ENCODE results near the gene HEXIM2.

The HEXIM2 gene, protein sequence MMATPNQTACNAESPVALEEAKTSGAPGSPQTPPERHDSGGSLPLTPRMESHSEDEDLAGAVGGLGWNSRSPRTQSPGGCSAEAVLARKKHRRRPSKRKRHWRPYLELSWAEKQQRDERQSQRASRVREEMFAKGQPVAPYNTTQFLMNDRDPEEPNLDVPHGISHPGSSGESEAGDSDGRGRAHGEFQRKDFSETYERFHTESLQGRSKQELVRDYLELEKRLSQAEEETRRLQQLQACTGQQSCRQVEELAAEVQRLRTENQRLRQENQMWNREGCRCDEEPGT

DNA sequence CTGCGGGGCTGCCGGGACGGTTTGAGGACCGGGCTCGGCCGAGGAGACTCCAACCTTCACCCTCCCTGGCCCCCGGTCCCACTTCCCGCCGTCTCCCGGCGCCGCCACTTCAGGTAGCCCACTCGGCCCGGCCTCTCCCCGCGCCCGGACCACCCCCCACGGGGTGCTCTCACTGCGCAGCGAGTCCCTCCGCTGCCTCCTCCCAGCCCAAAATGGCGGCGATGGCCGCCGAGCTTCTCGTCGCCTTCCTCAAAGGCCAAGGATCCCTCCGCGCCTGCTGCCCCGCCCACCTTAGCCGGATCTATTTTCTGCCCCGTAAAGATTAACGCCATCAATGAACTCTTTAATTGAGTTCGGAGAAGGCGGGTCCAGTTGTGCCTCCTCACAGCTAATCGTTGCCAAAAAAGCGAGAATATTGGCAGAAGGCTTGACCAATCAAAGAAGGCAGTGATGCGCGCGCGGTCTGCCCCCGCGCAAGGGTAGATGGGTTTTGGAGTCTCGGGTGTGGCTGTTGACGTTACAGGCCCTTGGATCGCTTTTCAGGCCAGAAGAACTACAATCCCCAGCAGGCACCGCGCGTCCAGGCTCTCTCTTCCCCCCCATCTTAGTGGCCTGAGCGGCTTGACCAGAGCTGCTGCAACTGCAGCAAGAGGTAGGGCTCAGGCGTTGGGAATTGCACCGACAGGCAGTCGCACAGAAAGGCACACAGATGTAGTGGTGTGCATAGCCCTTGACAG lies at the start of gene HEXIM2:
Gene HEXIM2 (plus strand): TSS at position 588 of the 737 bp plus-strand sequence. CDS start 919 bp downstream, outside the sequence.
- peak; percentile 100 for DNase-seq

DNA sequence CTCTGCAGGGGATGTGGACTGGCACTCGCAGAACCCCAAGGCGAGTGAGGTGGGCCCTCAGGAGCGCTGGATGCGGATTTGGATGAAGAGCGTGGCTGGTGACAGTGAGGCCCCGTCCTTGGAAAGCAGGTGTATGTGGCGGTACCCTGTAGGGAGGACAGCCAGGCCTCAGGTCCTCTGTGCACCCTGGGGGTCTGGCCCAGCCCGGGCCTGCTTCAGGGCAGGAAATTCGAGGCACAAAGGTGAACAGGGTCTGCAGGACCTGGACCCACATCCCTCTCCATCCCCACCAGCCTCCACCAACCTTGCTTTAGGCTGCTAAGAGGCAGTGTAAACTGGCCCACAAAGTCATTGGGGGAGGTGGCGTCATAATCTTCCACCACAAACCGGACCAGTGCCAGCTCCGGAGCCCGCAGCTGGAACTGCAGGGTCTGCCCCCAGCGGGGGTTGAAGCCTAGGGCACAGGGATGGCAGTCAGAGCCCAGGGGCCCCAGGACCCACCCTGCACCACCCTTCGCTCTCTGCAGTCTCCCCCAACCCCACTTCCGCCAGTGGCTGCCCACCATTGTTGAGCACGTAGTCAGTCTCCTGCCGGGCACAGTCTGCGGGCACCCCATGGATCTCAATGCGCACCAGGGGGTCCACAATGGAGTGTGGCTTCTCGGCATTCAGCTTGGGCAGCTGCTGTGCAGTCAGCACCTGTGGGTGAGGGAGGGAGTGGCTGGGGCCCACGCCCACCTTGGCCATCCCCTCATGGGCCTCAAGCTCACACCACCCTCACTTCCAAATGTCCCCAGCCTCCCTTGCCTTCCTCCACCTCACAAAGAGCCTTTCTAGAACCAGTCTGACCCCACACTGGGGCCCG lies 48.9 kb upstream of the HEXIM2 start:
- DNase-seq, result no peak

DNA sequence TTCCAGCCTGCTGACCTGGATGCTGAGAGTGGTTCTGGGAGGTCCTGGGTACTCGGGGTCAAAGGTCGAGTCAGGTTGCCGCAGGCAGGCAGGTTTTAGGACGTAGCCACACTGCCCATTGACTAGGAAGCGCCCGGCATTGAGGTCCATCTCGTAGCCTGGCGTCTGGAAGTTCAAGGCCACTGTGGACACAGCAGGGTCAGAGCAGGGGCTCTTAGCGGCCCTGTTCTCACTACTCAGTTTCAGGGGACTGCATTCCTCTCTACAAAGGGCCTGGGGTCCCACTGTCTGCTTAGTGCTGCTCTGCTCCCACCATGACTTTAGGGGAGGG lies 48.3 kb upstream of the HEXIM2 start:
- DNase-seq, result no peak

DNA sequence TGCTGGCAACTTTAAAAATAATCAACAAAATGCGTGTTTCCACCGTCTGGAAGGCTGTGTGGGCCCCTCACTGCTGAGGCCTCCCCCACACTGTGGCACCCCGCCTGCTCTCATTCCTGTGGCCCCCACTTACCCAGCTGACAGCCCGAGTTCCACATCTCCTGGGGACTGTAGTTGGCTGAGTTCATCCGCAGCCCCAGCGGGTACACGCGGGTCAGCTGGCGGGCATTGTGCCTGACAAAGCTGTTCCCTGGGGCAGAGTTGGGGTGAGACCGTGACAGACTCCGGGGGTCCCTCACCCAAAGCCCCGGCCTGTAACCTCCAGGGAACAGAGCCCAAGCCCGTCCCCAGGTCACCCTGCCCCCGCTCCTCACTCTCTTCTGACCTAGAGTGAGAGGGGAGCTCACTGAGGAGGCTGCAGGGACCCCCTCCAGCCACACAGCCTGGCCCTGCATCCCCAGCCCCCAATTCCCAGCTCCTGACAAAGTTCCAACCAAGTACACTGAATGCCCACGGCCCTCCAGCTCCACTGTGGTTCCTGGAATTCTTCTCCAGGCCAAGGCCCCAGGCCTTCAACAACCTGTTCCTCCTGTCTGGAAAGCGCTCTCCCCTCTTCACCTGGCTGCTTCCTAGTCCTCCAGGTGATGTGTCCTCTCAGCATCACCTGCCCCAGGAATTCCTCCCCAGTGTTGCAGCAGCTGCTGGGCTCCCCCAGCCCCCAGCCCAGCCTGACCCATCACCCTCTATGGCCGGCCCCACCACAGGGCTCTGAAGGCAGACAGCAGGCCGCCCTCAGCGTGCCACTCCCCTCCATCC lies 47.4 kb upstream of the HEXIM2 start:
- DNase-seq, result no peak

DNA sequence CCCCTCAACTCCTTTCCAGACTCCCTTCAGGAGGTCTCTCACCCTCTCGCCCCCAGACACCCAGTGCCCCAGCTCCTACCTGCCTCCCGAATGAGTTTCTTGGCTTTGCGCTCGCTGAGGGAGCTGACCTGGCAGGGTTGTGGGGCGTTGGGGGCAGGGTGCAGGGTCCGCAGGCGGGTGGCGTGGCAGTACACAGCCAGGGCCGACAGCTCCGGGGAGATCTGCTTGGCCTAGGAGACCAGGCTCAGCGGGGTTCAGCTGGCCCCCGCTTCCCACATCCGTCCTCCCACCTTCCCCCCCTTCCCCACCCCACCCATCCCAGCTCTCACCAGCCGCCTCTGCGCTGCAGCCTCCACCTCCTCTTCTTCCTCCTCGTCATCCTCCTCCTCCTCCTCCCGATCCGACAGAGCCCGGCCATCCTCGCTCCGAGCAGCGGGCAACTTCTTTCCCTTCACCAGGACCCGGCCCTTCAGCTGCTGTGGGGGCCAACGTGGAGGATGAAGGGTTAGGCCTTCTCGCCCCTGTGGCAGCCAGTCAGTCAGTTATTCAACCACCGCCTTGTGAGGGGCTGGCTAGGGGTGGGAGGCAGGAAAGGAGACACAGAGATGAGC lies 46.6 kb upstream of the HEXIM2 start:
- DNase-seq, result no peak

DNA sequence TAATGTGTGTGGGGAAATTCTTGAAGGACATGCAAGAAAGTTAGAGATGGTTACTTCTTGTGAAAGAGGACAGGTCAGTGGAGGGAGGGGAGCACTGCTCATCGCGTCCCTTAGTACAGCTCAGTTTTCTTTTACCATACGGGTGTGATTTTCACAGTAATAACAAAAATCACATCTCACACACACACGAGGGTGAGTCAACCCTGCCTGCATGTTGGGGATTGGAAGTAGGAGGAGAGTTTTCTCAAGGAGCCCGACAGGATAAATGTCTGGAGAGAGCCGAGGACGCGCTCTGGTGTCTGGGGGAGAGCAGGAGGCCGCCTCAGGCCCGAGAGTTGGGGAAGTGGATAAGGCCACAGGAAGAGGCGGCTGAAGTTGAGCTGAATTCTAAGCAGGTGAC lies 45.8 kb upstream of the HEXIM2 start:
- DNase-seq, result no peak

DNA sequence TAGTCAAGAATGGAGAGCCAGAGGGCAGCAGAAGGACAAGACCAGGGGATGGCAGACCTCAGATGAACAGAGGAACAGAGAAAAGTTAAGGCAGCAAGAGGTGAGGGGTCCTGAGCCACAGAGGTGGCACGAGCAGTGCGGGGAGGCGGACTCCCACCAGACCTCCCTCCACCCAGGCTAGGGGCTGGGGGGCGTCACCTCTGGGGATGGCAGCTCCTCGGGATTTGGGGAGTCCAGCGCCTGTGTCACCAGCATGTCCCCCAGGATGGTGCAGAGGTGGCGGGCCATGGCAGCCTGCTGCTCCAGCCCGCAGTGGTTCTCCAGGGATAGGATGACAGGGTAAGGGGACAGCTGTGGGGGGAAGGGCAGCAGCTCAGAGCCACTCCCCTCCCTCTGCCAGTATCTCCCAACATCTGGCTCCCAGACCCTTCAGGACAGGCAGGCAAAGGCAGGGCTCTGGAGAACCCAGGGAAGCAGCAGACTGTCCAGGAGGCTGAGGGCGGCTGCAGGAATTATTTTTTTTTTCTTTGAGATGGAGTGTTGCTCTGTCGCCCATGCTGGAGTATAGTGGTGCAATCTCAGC lies 45.1 kb upstream of the HEXIM2 start:
- DNase-seq, result no peak

DNA sequence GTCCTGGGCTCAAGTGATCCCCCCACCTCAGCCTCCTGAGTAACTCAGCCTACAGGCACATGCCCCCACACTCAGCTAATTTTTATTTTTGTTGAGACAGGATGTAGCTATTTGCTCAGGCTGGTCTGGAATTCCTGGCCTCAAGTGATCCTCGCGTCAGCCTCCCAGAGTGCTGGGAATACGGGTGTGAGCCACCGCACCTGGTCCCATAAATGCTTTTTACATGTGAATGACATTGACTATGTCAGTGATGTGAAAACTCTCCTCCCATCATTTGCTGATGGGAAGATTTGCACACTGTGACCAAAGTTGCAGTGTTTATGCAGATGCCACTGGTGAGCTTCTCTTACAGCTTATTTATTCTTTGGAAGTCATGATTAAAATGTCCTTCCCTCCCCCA lies 44.3 kb upstream of the HEXIM2 start:
- DNase-seq, result no peak

DNA sequence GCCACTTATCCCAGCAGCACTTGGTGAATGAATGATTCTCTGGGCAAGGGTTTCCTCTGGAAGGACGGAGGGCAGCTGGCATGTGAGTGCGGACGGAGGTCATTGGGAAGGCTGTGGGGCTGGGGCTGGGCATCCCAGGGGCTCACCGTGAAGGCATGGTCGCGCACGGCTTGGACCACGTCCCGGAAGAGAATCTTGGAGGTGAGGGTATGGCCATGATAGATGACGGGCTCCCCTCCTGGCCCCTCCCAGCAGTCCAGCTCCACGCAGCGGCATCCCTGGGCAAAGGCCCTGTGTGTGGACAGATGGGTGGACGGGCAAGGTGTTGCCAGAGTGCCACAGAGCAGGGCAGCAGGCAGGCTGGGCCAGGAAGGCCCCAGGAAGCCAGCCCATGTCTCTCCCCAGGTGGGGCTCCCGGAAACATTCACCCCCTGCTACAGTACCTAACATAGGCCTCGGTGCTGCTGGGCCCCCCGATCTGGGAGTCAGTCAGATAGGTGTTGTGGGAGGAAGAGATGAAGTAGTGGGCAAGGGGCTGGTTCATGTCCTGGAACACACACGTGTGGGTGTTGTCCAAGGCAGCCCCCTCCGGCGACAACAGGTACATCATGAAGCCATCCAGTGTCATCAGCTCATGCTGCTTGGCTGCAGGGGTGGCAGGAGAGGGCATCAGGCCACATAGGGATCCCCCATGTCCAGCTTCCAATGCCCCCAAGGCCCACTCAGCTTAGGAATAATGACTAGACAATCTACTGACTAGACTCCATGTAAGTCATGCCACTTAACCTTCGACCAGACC lies 43.6 kb upstream of the HEXIM2 start:
- no peak for DNase-seq

DNA sequence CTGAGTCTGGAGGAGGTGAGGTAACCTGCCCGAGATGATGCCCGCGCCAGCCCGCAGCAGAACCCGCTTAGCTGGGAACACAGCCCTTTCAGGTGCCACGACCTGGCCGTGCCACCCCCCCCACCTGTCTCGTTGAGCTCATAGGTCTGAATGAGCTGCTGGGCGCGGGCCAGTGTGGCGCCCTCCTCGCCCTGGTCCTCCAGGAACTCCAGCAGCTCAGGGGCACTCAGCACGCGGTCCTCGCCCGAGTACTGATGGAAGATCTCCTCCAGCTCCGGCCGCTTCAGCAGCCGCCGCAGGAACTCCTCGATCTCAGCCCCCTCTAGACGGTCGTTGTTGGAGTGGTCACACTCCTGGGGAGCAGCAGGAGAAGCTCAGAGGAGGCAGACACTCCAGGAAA lies 43.0 kb upstream of the HEXIM2 start:
- no peak for DNase-seq

DNA sequence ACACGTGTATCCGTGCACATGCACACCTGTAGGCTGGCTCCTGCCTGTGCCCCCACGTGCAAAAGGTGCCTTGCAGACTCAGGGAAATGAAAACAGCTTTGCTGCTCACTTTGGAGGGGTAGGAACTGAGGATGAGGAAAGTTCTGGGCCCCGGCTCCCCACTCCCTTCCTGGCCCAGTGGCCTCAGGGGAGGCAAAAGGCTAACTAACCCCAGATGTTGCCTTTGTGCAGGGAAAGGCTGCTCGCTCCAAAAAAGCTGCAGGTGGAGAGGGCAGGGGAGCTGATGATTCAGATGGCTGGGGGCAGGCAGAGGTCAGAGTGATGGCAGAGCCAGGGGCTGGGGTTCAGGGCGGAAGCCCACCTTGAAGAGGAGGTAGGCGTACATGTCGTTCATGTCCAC lies 41.7 kb upstream of the HEXIM2 start:
- no peak for DNase-seq

DNA sequence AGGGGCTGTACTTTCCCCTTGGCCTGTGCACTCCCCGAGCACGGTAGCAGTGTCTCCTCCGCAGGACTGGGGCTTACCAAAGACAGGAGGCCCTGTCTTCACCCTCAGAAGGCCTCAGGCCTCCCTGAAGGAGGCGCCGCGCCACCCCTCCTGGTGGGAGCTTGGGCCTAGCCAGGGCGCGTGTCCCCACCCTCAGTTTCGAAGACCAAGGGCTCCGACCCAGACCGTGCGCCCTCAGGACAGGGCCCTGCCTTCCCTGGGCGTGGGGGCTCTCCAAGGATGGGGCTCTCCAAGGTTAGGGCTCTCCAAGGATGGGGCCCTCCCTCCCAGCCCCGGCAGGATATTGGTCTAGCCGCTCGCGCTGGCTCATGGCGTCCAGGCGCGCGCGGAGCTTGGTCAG lies 41.1 kb upstream of the HEXIM2 start:
- DNase-seq, result no peak

DNA sequence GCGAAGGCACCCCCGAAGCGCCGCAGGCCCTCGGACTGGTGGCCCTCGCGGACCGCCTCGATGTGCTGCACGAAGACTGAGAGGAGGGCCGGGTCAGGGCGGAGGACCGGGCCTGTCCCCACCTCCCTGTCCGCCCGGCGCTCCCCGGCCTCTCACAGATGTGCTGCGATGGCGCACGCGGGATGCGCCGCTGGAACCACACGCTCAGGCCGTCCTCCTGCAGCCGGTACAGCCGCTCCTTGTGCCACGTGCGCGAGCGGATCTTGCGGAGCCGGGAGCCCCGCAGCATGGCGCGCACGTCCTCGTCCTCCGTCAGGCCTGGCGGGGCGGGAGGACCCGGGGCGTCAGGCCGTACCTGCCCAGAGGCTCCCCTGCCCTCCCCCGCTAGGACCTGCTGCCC lies 40.6 kb upstream of the HEXIM2 start:
- no peak for DNase-seq

DNA sequence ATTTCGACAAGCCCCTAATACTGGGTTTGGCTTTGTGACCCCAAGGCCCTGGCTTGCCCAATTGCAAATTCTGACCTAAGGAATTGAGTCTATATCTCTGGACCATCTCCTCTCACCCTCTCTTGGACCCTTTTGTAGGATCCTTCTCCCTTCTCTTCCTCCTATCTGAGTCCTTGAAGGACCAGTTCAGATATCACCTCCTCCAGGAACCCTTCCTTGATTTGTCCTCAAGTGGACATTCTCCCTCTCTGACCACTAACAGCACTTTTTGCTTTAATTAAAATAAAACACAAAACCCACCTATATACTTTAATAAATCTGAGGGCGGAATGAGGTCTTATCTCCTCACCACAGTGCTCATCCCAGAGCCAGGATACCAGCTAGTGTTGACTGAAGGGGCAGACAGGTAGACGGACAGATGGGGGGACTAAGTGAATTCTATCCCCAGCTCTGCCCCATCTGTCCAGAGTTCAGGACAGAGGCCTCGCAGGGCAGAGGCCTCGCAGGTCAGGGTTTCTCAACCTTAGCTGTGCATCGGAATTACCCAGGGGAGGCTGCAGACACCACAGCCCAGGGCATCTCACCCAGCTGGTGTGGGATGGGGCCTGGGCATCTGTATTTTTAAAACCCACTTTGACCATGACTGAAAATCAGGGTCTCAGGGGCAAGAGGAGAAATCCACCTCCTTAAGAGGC lies 38.5 kb upstream of the HEXIM2 start:
- DNase-seq, result no peak

DNA sequence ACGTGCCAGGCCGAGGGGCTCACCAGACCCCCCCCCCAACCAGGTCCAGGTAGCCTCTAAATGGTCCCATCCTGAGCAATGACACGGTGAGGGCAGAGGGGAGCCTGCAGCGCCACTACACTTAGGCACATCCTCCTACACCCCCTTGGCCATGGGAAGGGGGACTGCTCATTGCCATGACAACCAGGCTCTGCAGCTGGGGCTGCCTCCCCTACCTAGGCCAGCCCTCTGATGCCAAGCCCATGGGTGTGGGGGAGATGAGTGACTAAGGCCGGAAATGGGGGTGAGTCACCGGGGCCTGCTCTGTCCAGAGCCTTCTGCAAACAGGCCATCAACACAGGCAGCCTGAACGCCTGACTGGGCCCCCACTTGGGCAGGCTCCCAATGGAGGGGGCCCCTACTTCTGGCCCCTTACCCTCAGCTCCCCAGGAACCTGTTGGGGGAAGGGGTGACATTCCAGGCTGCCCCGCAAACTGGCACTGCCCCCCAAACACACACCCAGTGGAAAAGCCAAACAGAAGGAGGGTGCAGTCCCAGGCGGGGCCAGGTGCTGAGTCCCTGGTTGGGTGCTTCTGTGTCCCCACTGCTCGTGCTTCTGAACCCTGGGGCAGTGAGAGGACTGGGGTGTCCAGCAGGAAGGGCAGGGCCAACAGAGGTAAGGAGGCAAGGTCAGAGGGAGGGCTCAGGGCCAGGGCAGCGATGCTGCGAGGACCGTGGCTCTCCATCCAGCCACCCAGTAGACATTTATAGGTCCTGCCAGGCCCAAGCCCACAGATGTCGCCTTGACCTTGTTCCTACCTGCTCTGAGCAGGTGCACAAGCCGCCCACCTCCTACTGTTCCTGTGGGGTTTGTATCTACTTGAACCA lies 37.5 kb upstream of the HEXIM2 start:
- DNase-seq, result peak; percentile 80

DNA sequence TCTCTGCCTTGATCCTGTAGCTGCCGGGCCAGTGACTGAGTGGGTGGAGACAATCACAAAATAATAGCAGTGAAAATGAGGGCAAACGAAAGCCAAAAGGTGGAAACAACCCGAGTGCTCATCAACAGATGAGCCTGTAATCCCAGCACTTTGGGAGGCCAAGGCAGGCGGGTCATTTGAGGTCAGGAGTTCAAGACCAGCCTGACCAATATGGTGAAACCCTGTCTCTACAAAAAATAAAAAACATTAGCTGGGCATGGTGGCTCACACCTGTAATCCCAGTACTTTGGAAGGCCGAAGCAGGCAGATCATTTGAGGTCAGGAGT lies 36.9 kb upstream of the HEXIM2 start:
- DNase-seq, result peak; percentile 32

DNA sequence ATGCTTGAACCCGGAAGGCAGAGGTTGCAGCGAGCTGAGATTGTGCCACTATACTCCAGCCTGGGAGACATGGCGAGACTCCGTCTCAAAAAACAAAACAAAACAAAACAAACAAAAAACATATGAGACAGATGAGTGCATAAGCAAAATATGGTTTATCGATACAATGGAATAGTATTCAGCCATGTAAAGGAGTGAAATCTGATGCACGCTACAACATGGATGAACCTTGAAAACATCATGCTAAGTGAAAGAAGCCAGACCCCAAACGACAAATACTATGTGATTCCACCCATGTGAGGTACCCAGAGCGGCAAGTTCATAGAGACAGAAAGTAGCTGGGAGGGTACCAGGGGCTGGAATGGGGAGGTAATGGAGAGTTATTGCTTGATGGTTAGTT lies 36.2 kb upstream of the HEXIM2 start:
- no peak for DNase-seq

DNA sequence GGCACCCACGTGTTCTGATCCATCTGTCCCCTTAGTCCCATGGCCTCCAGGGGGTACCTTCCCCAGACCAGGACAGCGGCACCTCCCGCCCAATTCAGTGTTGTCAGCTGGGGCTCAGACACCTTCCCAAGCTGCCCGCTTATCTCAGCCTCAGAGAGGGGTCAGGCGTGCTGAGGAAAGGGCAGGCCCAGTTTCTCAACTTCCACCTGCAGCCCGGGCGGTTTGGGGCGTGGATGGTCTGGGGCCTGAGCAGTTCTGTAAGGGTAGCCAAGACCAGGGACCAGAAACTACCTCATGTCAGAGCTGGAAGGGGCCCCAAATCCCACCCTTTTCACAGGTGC lies 34.5 kb upstream of the HEXIM2 start:
- peak; percentile 19 for DNase-seq

DNA sequence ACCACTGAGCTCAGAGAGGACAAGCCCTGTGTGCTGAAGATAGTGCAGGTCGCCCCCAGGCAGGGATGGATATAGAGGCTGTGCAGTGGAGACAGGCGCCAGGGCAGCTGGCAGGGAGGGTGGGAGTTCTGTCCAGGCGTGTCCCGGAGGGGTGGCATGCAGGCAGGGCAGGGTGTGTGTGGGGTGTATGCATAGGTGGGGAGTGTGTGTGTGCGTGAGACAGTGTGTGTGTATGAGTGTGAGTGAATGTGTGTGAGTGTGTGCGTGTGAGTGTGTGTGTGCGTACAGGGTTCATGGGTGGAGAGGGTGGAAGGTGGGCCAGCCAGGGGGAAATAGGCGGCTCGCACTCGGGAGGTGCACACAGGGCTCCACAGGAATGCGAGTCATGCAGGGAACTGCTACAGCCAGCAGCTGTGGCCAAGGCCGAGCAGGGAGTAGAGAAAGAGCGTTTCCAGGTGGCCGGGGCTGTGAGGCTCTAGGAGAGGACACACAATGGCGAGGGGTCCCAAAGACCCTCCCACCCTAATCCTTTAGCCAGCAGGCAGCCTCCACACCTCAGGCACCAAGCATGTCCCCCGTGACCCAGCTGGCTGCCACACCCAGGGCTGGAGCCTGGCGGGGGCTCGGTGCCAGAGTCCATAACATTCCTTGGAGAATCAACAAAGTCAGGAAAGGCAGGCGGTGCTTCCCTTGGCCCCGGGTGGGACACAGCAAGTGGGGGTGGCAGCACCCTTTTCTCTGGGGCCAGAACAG lies 34.0 kb upstream of the HEXIM2 start:
- peak; percentile 30 for DNase-seq
